CD4-positive, alpha-beta T cell treated with Interleukin-4 for 4 hours (primary cell): ENCODE results near the gene KRTAP17-1.

Experiments
- DNase-seq: peaks from one replicate; pipeline ENCODE4 v3.0.0-alpha.2; 2020

Gene KRTAP17-1

GRCh38 chr17:41332239-41332638 is 16.7 kb upstream of the KRTAP17-1 start:
- DNase-seq: no peak

GRCh38 chr17:41331606-41332005 is 16.1 kb upstream of the KRTAP17-1 start:
- no peak for DNase-seq

GRCh38 chr17:41329279-41329948 is 13.9 kb upstream of the KRTAP17-1 start:
- DNase-seq: no peak

GRCh38 chr17:41328207-41328606 is 12.7 kb upstream of the KRTAP17-1 start:
- DNase-seq: no peak

GRCh38 chr17:41327411-41328120 is 12.1 kb upstream of the KRTAP17-1 start:
- no peak for DNase-seq

GRCh38 chr17:41326173-41327145 is 10.9 kb upstream of the KRTAP17-1 start:
- DNase-seq: peak; percentile 23

GRCh38 chr17:41325611-41326010 is 10.1 kb upstream of the KRTAP17-1 start:
- no peak for DNase-seq

GRCh38 chr17:41325126-41325525 is 9.6 kb upstream of the KRTAP17-1 start:
- DNase-seq: no peak

GRCh38 chr17:41324180-41325075 is 8.9 kb upstream of the KRTAP17-1 start:
- no peak for DNase-seq

- no peak for DNase-seq
Measured at GRCh38 chr17:41322903-41323895, 7.7 kb upstream of the KRTAP17-1 start.

- peak; percentile 61 for DNase-seq
Measured at GRCh38 chr17:41322094-41322902, 6.8 kb upstream of the KRTAP17-1 start.

GRCh38 chr17:41318231-41318630 is 2.7 kb upstream of the KRTAP17-1 start:
- DNase-seq: no peak

GRCh38 chr17:41315814-41316445 is 420 bp upstream of the KRTAP17-1 start:
- no peak for DNase-seq

- no peak for DNase-seq
Measured at GRCh38 chr17:41311111-41311510, 4.4 kb downstream of the KRTAP17-1 start.

GRCh38 chr17:41308918-41309359 is 6.6 kb downstream of the KRTAP17-1 start, which contains the start of gene KRTAP16-1:
KRTAP16-1 (minus strand) TSS chr17:41309309; CDS start chr17:41309253, 56 bp downstream.
- DNase-seq: peak; percentile 70

- DNase-seq: peak; percentile 94
Measured at GRCh38 chr17:41308251-41308917, 7.1 kb downstream of the KRTAP17-1 start.

GRCh38 chr17:41307647-41308046 is 7.9 kb downstream of the KRTAP17-1 start:
- no peak for DNase-seq

GRCh38 chr17:41304091-41304490 is 11.4 kb downstream of the KRTAP17-1 start:
- no peak for DNase-seq

GRCh38 chr17:41302981-41303380 is 12.5 kb downstream of the KRTAP17-1 start:
- DNase-seq: no peak
